ENCODE data around the gene MED22. TPM values are rescaled to one million over a fixed set of nuclear protein-coding genes. Genes with fewer than 3 reads are reported as not detected.

The MED22 gene
- total and polyA plus RNA-seq, 2 of the 8 experiments (the other 6 are each of a cell fraction or from before 2014, with no cell fraction given) = 56.4 to 68.4 TPM

DNA sequence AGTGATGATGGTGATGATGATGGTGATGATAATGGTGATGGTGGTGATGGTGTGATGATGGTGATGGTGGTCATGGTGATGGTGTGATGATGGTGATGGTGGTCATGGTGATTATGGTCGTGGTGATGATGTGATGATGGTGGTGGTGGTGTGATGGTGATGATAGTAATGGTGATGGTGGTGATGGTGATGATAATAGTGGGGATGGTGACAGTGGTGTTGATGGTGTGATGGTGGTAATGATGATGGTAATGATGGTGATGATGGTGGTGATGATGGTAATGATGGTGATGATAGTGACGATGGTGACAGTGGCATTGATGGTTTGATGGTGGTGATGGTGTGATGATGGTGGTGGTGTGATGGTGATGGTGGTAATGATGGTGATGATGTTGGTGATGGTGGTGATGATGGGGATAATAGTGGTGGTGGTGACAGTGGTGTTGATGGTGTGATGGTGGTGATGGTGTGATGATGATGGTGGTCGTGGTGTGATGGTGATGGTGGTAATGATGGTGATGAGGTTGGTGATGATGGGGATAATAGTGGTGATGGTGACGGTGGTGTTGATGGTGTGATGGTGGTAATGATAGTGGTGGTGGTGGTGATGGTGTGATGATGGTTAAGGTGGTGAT, 34.7 kb upstream of the MED22 start:
- no peak for DNase-seq (ENCODE audit: low read depth in 1 of 2, low spot score in 2 of 2)
- TF ChIP-seq SAP30 (IDR thresholded peaks at IDR 0.05; ENCODE audit: insufficient read depth, insufficient replicate concordance, low read length) (no peak), BACH1 (IDR thresholded peaks at IDR 0.05; ENCODE audit: low read length) (no peak), TAF1 (IDR thresholded peaks at IDR 0.05; ENCODE audit: low read depth, low read length) (no peak), FOSL1 (IDR thresholded peaks at IDR 0.05; ENCODE audit: insufficient read depth, low read depth, low read length) (no peak), RBBP5 (IDR thresholded peaks at IDR 0.05; ENCODE audit: borderline replicate concordance, low read depth, low read length) (no peak), KDM4A (IDR thresholded peaks at IDR 0.05; ENCODE audit: low read depth, low read length, severe bottlenecking) (no peak), KDM1A (IDR thresholded peaks at IDR 0.05; ENCODE audit: borderline replicate concordance, low read length) (no peak), SP2 (IDR thresholded peaks at IDR 0.05; ENCODE audit: low read length) (no peak), JUND (IDR thresholded peaks at IDR 0.05; ENCODE audit: low read length) (no peak), TAF7 (optimal IDR thresholded peaks at IDR 0.05; ENCODE audit: borderline replicate concordance, low read depth, low read length) (no peak), TBP (IDR thresholded peaks at IDR 0.05; ENCODE audit: low read depth, low read length) (no peak)
- TF ChIP-seq, protein P1, sequence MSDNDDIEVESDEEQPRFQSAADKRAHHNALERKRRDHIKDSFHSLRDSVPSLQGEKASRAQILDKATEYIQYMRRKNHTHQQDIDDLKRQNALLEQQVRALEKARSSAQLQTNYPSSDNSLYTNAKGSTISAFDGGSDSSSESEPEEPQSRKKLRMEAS (IDR thresholded peaks at IDR 0.05) = no peak
- TF ChIP-seq, protein P2, sequence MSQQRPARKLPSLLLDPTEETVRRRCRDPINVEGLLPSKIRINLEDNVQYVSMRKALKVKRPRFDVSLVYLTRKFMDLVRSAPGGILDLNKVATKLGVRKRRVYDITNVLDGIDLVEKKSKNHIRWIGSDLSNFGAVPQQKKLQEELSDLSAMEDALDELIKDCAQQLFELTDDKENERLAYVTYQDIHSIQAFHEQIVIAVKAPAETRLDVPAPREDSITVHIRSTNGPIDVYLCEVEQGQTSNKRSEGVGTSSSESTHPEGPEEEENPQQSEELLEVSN (IDR thresholded peaks at IDR 0.05) = no peak

More for the DNA sequence above, 34.7 kb upstream of the MED22 start:
- no peak overlapping the region for H3K18ac ChIP-seq (ENCODE audit: extremely low read depth, low read length)
- H3K36me3 ChIP-seq (ENCODE audit: control insufficient read depth in 2 of 4, insufficient read depth in 4 of 4, low read length in 3 of 4) = no peaks in the 10 kb centered on the region; a peak in 1 of 8 replicates
- H4K20me1 ChIP-seq (replicated peaks in 1 of 2; ENCODE audit: control insufficient read depth in 1 of 2, insufficient read depth in 2 of 2, low read length in 2 of 2) = peaks cover 0 to 15% of the 10 kb centered on the region in 2 experiments
- peak overlapping the region; percentile 65; the same call in 1 of the 2 replicates for H2AK5ac ChIP-seq (ENCODE audit: low read depth, low read length)
- H3K23me2 ChIP-seq (ENCODE audit: low read depth, low read length) = peaks cover 16% of the 10 kb centered on the region; the same call in 1 of the 2 replicates
- H3K79me2 ChIP-seq (ENCODE audit: control insufficient read depth in 1 of 2, insufficient read depth in 2 of 2, low read length in 2 of 2) = no peaks in the 10 kb centered on the region
- H3K79me1 ChIP-seq (ENCODE audit: low read depth, low read length) = no peaks in the 10 kb centered on the region
- H3K4me1 ChIP-seq (replicated peaks in 1 of 4; ENCODE audit: control insufficient read depth in 3 of 4, insufficient read depth in 4 of 4, low read length in 3 of 4) = no peaks in the 10 kb centered on the region; a peak in 1 of 7 replicates
- H2BK20ac ChIP-seq (ENCODE audit: low read length) = no peak overlapping the region
- no peak overlapping the region for H4K8ac ChIP-seq (ENCODE audit: extremely low read depth, insufficient read depth, low read length)
- no peak overlapping the region for H3K4me3 ChIP-seq (ENCODE audit: extremely low read depth in 1 of 4, insufficient read depth in 2 of 4, low read depth in 3 of 4, low read length in 4 of 4)
- H3K9ac ChIP-seq (replicated peaks in 1 of 4; ENCODE audit: extremely low read depth in 1 of 4, low read depth in 3 of 4, low read length in 3 of 4) = no peak overlapping the region
- no peak overlapping the region for H2AFZ ChIP-seq (ENCODE audit: low read length)
- ChIA-PET POLR2A (ENCODE audit: partially characterized antibody) (no interaction called here), CTCF (ENCODE audit: partially characterized antibody) (no interaction called here)
- peaks cover 0 to 15% of the 10 kb centered on the region in 2 experiments; a peak in 2 of 4 replicates for H3K9me3 ChIP-seq (ENCODE audit: insufficient read depth in 2 of 2, low read depth in 1 of 2, low read length in 1 of 2)
- H4K91ac ChIP-seq (replicated peaks; ENCODE audit: insufficient read length, low read length) = no peak overlapping the region
- peak overlapping the region; percentile 99 for H3K56ac ChIP-seq (replicated peaks; ENCODE audit: insufficient read length, low read depth, low read length)
- 91% methylated on average over 4 of the region's 4 CpGs; no CpG with 5 or more reads in 1 of the 2 experiments for WGBS, 2 experiments (ENCODE audit: extremely low coverage in 1 of 2, insufficient coverage in 1 of 2, insufficient read length in 1 of 2, insufficient replicate concordance in 2 of 2, low coverage in 1 of 2, low lambda C conversion rate in 2 of 2, missing lambda C conversion rate in 1 of 2)
- H2BK15ac ChIP-seq (ENCODE audit: low read length) = no peak overlapping the region
- H2BK120ac ChIP-seq (replicated peaks; ENCODE audit: low read depth, low read length) = no peak overlapping the region
- no peak for FAIRE-seq
- H3K27ac ChIP-seq (ENCODE audit: low read depth, low read length) = no peak overlapping the region
- H3K23ac ChIP-seq (ENCODE audit: insufficient read length) = no peak overlapping the region
- H3K27me3 ChIP-seq (replicated peaks in 1 of 4; ENCODE audit: control insufficient read depth in 3 of 4, extremely low read depth in 1 of 4, insufficient read depth in 3 of 4, low read length in 3 of 4) = peaks cover 0 to 4% (median 3%) of the 10 kb centered on the region in 4 experiments; a peak in 3 of 7 replicates
- no peak overlapping the region for H3K14ac ChIP-seq (ENCODE audit: insufficient read length)
- no peak overlapping the region for H3K4ac ChIP-seq (replicated peaks; ENCODE audit: insufficient read length, low read depth, low read length)
- H4K5ac ChIP-seq (ENCODE audit: insufficient read length, low read depth, low read length) = no peak overlapping the region
- no peak overlapping the region for H3K4me2 ChIP-seq (ENCODE audit: insufficient read depth in 1 of 2, low read depth in 2 of 2, low read length in 2 of 2)
- H2BK12ac ChIP-seq (ENCODE audit: low read depth, low read length) = no peak overlapping the region
- no peak overlapping the region for H2BK5ac ChIP-seq (ENCODE audit: low read depth, low read length)

Data from H1 (cell line).